ENCODE results near the gene ZBTB7C. TPM values are rescaled to one million over a fixed set of nuclear protein-coding genes. Genes with fewer than 3 reads are reported as not detected.

Gene ZBTB7C
- total RNA-seq, 2 experiments from 2014 or later: 0.09 TPM; not detected in 1

- H3K4me3 Mint-ChIP-seq: no peak overlapping the region
- H3K4me1 Mint-ChIP-seq: no peaks in the 10 kb centered on the region
- H3K27ac Mint-ChIP-seq: no peak overlapping the region
- ATAC-seq (no peak), DNase-seq (no peak)
- CTCF ChIA-PET: no interaction called here
- H3K9me3 Mint-ChIP-seq (ENCODE audit: low read depth): no peaks in the 10 kb centered on the region
- no peaks in the 10 kb centered on the region for H3K36me3 Mint-ChIP-seq
- peaks cover 15% of the 10 kb centered on the region for H3K27me3 Mint-ChIP-seq
Measured at GRCh38 chr18:48084041-48084757, 325.0 kb downstream of the ZBTB7C start.

- no peak for ATAC-seq
- no peak overlapping the region for H3K27ac Mint-ChIP-seq
- no peaks in the 10 kb centered on the region for H3K9me3 Mint-ChIP-seq (ENCODE audit: low read depth)
- no peaks in the 10 kb centered on the region for H3K36me3 Mint-ChIP-seq
- peaks cover 3% of the 10 kb centered on the region for H3K27me3 Mint-ChIP-seq
- H3K4me3 Mint-ChIP-seq: no peak overlapping the region
- CTCF ChIA-PET: no interaction called here
- DNase-seq: no peak
- no peaks in the 10 kb centered on the region for H3K4me1 Mint-ChIP-seq
Measured at GRCh38 chr18:48080546-48080945, 328.6 kb downstream of the ZBTB7C start.

- ATAC-seq: no peak
- DNase-seq: no peak
- H3K36me3 Mint-ChIP-seq: no peaks in the 10 kb centered on the region
- no peaks in the 10 kb centered on the region for H3K9me3 Mint-ChIP-seq (ENCODE audit: low read depth)
- H3K27me3 Mint-ChIP-seq: peaks cover 3% of the 10 kb centered on the region
- no peak overlapping the region for H3K27ac Mint-ChIP-seq
- CTCF ChIA-PET: no interaction called here
- no peaks in the 10 kb centered on the region for H3K4me1 Mint-ChIP-seq
- H3K4me3 Mint-ChIP-seq: no peak overlapping the region
Measured at GRCh38 chr18:48079885-48080284, 329.3 kb downstream of the ZBTB7C start.

GRCh38 chr18:48078448-48078847 lies 330.7 kb downstream of the ZBTB7C start:
- Mint-ChIP-seq H3K4me3 (no peak overlapping the region), H3K27me3 (peaks cover 12% of the 10 kb centered on the region), H3K9me3 (ENCODE audit: low read depth) (no peaks in the 10 kb centered on the region), H3K27ac (no peak overlapping the region), H3K36me3 (no peaks in the 10 kb centered on the region), H3K4me1 (no peaks in the 10 kb centered on the region)
- CTCF ChIA-PET: no interaction called here
- ATAC-seq (no peak), DNase-seq (no peak)

GRCh38 chr18:48077291-48077690 lies 331.9 kb downstream of the ZBTB7C start:
- H3K36me3 Mint-ChIP-seq: no peaks in the 10 kb centered on the region
- peaks cover 19% of the 10 kb centered on the region for H3K27me3 Mint-ChIP-seq
- no peak for DNase-seq
- no peak overlapping the region for H3K27ac Mint-ChIP-seq
- H3K9me3 Mint-ChIP-seq (ENCODE audit: low read depth): no peaks in the 10 kb centered on the region
- H3K4me3 Mint-ChIP-seq: no peak overlapping the region
- no peaks in the 10 kb centered on the region for H3K4me1 Mint-ChIP-seq
- CTCF ChIA-PET: no interaction called here
- ATAC-seq: no peak

GRCh38 chr18:48076461-48076860 lies 332.7 kb downstream of the ZBTB7C start:
- Mint-ChIP-seq H3K27ac (no peak overlapping the region), H3K27me3 (peaks cover 26% of the 10 kb centered on the region), H3K4me3 (no peak overlapping the region), H3K4me1 (no peaks in the 10 kb centered on the region), H3K36me3 (no peaks in the 10 kb centered on the region), H3K9me3 (ENCODE audit: low read depth) (no peaks in the 10 kb centered on the region)
- CTCF ChIA-PET: no interaction called here
- ATAC-seq (no peak), DNase-seq (no peak)

- Mint-ChIP-seq H3K27me3 (peaks cover 33% of the 10 kb centered on the region), H3K27ac (no peak overlapping the region), H3K36me3 (no peaks in the 10 kb centered on the region), H3K9me3 (ENCODE audit: low read depth) (no peaks in the 10 kb centered on the region), H3K4me1 (no peaks in the 10 kb centered on the region), H3K4me3 (no peak overlapping the region)
- ATAC-seq: no peak
- no peak for DNase-seq
- CTCF ChIA-PET: no interaction called here
Measured at GRCh38 chr18:48075707-48076093, 333.5 kb downstream of the ZBTB7C start.

GRCh38 chr18:48074929-48075706 lies 334.1 kb downstream of the ZBTB7C start:
- CTCF ChIA-PET: no interaction called here

GRCh38 chr18:48073211-48073930 lies 335.8 kb downstream of the ZBTB7C start:
- Mint-ChIP-seq H3K27me3 (peaks cover 36% of the 10 kb centered on the region), H3K4me1 (no peaks in the 10 kb centered on the region), H3K36me3 (no peaks in the 10 kb centered on the region), H3K9me3 (ENCODE audit: low read depth) (no peaks in the 10 kb centered on the region), H3K27ac (no peak overlapping the region), H3K4me3 (no peak overlapping the region)
- DNase-seq (no peak), ATAC-seq (no peak)
- CTCF ChIA-PET: no interaction called here

More at GRCh38 chr18:48074929-48075706, 334.1 kb downstream of the ZBTB7C start:
- DNase-seq (no peak), ATAC-seq (no peak)
- Mint-ChIP-seq H3K36me3 (no peaks in the 10 kb centered on the region), H3K4me3 (no peak overlapping the region), H3K27me3 (peaks cover 36% of the 10 kb centered on the region), H3K27ac (no peak overlapping the region), H3K4me1 (no peaks in the 10 kb centered on the region), H3K9me3 (ENCODE audit: low read depth) (no peaks in the 10 kb centered on the region)

- ATAC-seq: no peak
- Mint-ChIP-seq H3K27me3 (peaks cover 36% of the 10 kb centered on the region), H3K4me3 (no peak overlapping the region), H3K27ac (no peak overlapping the region), H3K9me3 (ENCODE audit: low read depth) (no peaks in the 10 kb centered on the region), H3K4me1 (no peaks in the 10 kb centered on the region), H3K36me3 (no peaks in the 10 kb centered on the region)
- DNase-seq: no peak
- CTCF ChIA-PET: no interaction called here
Measured at GRCh38 chr18:48072428-48073204, 336.6 kb downstream of the ZBTB7C start.

- H3K36me3 Mint-ChIP-seq: no peaks in the 10 kb centered on the region
- no peaks in the 10 kb centered on the region for H3K9me3 Mint-ChIP-seq (ENCODE audit: low read depth)
- CTCF ChIA-PET: no interaction called here
- H3K27ac Mint-ChIP-seq: no peak overlapping the region
- ATAC-seq: no peak
- peaks cover 28% of the 10 kb centered on the region for H3K27me3 Mint-ChIP-seq
- no peaks in the 10 kb centered on the region for H3K4me1 Mint-ChIP-seq
- no peak overlapping the region for H3K4me3 Mint-ChIP-seq
- no peak for DNase-seq
Measured at GRCh38 chr18:48068916-48069445, 340.2 kb downstream of the ZBTB7C start.

- ATAC-seq (no peak), DNase-seq (no peak)
- no peaks in the 10 kb centered on the region for H3K4me1 Mint-ChIP-seq
- H3K9me3 Mint-ChIP-seq (ENCODE audit: low read depth): no peaks in the 10 kb centered on the region
- no peaks in the 10 kb centered on the region for H3K36me3 Mint-ChIP-seq
- CTCF ChIA-PET: no interaction called here
- no peak overlapping the region for H3K27ac Mint-ChIP-seq
- H3K4me3 Mint-ChIP-seq: no peak overlapping the region
- H3K27me3 Mint-ChIP-seq: peaks cover 15% of the 10 kb centered on the region
Measured at GRCh38 chr18:48066225-48066652, 342.9 kb downstream of the ZBTB7C start.

- Mint-ChIP-seq H3K27ac (no peak overlapping the region), H3K4me3 (no peak overlapping the region), H3K9me3 (ENCODE audit: low read depth) (no peaks in the 10 kb centered on the region), H3K27me3 (peaks cover 15% of the 10 kb centered on the region), H3K4me1 (no peaks in the 10 kb centered on the region), H3K36me3 (no peaks in the 10 kb centered on the region)
- DNase-seq (no peak), ATAC-seq (no peak)
- CTCF ChIA-PET: no interaction called here
Measured at GRCh38 chr18:48065601-48065995, 343.6 kb downstream of the ZBTB7C start.
